Endothelial cell of umbilical vein (primary cell): ENCODE data around the gene CHST11. TPM values are rescaled to one million over a fixed set of nuclear protein-coding genes. Genes with fewer than 3 reads are reported as not detected.

Experiments used
- BruUV-seq: library from RNA; stranded (reverse); fragments of 400-500 nt; replicated peaks from 2 replicates; lab custom pipeline; 2021; lab: Mats Ljungman, UMichigan
- CTCF ChIA-PET: fragments of 300-600, 350-600 bp; sonication (Branson Sonifier 250); formaldehyde crosslinking; loops from one replicate; lab custom pipeline; 2021; ENCODE audit warnings: antibody characterized with exemption, inconsistent platforms; lab: Charles Lee
- POLR2A ChIA-PET: fragments of 300-600, 350-600 bp; sonication (Branson Sonifier 250); formaldehyde crosslinking; loops from one replicate; lab custom pipeline; 2021; ENCODE audit warnings: antibody characterized with exemption, inconsistent platforms; lab: Charles Lee
- DNase-seq: peaks from one replicate; pipeline ENCODE4 v3.0.0-alpha.2; 2011; ENCODE audit warnings: low read depth, low spot score
- FAIRE-seq: peaks from 2 replicates; lab custom pipeline; 2011; peaks lifted over from hg19 to GRCh38; lab: Jason Lieb, UNC
- H2AFZ ChIP-seq: 2 replicates; pipeline ENCODE4 v1.6.0; 2012; ENCODE audit warnings: low read depth, low read length, control low read depth, inconsistent platforms
- H3K27ac ChIP-seq: 2 replicates; pipeline ENCODE4 v1.5.1; 2011; ENCODE audit warnings: low read depth, mild to moderate bottlenecking, control low read depth, low read length, moderate library complexity; ENCODE audit not compliant: insufficient read depth
- H3K27me3 ChIP-seq, 2 experiments: 2 replicates each; pipeline versions ENCODE4 v1.6.0 to v1.6.1; 2011; ENCODE audit warnings: low read length in 2 of 2, mixed read lengths in 1 of 2; ENCODE audit not compliant: control insufficient read depth in 2 of 2, insufficient read depth in 2 of 2
- H3K36me3 ChIP-seq, 2 experiments: 2 replicates in 1 of 2; 3 replicates in 1 of 2; pipeline ENCODE4 v1.5.1; 2011; ENCODE audit warnings: low read length in 2 of 2, mild to moderate bottlenecking in 1 of 2, moderate library complexity in 1 of 2; ENCODE audit not compliant: control insufficient read depth in 2 of 2, insufficient read depth in 2 of 2; ENCODE audit errors: extremely low read depth in 1 of 2
- H3K4me1 ChIP-seq: 3 replicates; pipeline ENCODE4 v1.5.1; 2011; ENCODE audit warnings: mild to moderate bottlenecking, low read length; ENCODE audit not compliant: control insufficient read depth, insufficient read depth; ENCODE audit errors: extremely low read depth
- H3K4me2 ChIP-seq: 2 replicates; pipeline ENCODE4 v1.6.1; 2011; ENCODE audit warnings: low read length, control low read depth, mixed read lengths; ENCODE audit not compliant: insufficient read depth
- H3K4me3 ChIP-seq, 3 experiments: fragments of 200-600 bp in 1 of 3; sonication (generic), shearing (Covaris generic) in 1 of 3; replicated peaks in 1 of 3; 2 replicates each; pipeline ENCODE4 v1.5.1; 2011 to 2016; ENCODE audit warnings: control low read depth in 3 of 3, low read length in 3 of 3, mild to moderate bottlenecking in 2 of 3, inconsistent platforms in 1 of 3, low read depth in 1 of 3, moderate library complexity in 1 of 3; ENCODE audit not compliant: insufficient read depth in 1 of 3
- H3K79me2 ChIP-seq: 2 replicates; pipeline ENCODE4 v1.6.0; 2012; ENCODE audit warnings: low read length, inconsistent platforms; ENCODE audit not compliant: control insufficient read depth, insufficient read depth
- H3K9ac ChIP-seq: replicated peaks from 2 replicates; pipeline ENCODE3; 2011; ENCODE audit warnings: low read length, control low read depth; ENCODE audit not compliant: insufficient read depth; ENCODE audit errors: extremely low read depth
- H3K9me1 ChIP-seq: replicated peaks from 3 replicates; pipeline ENCODE4 v1.6.0; 2011; ENCODE audit warnings: mild to moderate bottlenecking, low read length; ENCODE audit not compliant: control insufficient read depth, insufficient read depth; ENCODE audit errors: extremely low read depth
- H3K9me3 ChIP-seq: replicated peaks from 2 replicates; pipeline ENCODE4 v1.5.1; 2012; ENCODE audit warnings: low read length, inconsistent platforms; ENCODE audit not compliant: control insufficient read depth, insufficient read depth
- H4K20me1 ChIP-seq: replicated peaks from 2 replicates; pipeline ENCODE3; 2011; ENCODE audit warnings: mild to moderate bottlenecking, low read length; ENCODE audit not compliant: control insufficient read depth, insufficient read depth; ENCODE audit errors: extremely low read depth
- CTCF ChIP-seq, 2 donors: IDR thresholded peaks; 1 replicate in 1 of 2; 2 replicates in 1 of 2; pipeline ENCODE4 v1.5.1; 2011; ENCODE audit warnings: low read length in 2 of 2, mild to moderate bottlenecking in 2 of 2, moderate library complexity in 2 of 2, control low read depth in 1 of 2, inconsistent platforms in 1 of 2, low read depth in 1 of 2; ENCODE audit not compliant: insufficient read depth in 1 of 2; ENCODE audit errors: extremely low read depth in 1 of 2
- EZH2 ChIP-seq: IDR thresholded peaks from 2 replicates; pipeline ENCODE4 v1.6.1; 2012; ENCODE audit warnings: borderline replicate concordance, low read depth, mild to moderate bottlenecking, moderate library complexity, low read length, inconsistent platforms; ENCODE audit not compliant: severe bottlenecking
- FOS ChIP-seq: IDR thresholded peaks from 2 replicates; pipeline ENCODE4 v1.6.1; 2011; ENCODE audit warnings: mild to moderate bottlenecking, low read length, moderate library complexity, borderline replicate concordance; ENCODE audit not compliant: insufficient read depth
- GATA2 ChIP-seq: IDR thresholded peaks from 2 replicates; pipeline ENCODE4 v1.7.0; 2011; ENCODE audit warnings: low read depth, mild to moderate bottlenecking, moderate library complexity, mixed read lengths, low read length; ENCODE audit not compliant: insufficient read length, insufficient read depth
- JUN ChIP-seq: IDR thresholded peaks from 2 replicates; pipeline ENCODE4 v1.6.1; 2011; ENCODE audit warnings: borderline replicate concordance, low read depth; ENCODE audit not compliant: insufficient read length, insufficient read depth
- MYC ChIP-seq: IDR thresholded peaks from one replicate; pipeline ENCODE4 v1.6.1; 2011; ENCODE audit warnings: mild to moderate bottlenecking, low read depth, low read length
- POLR2A ChIP-seq: IDR thresholded peaks from 2 replicates; pipeline ENCODE4 v1.6.1; 2012; ENCODE audit warnings: low read depth, mild to moderate bottlenecking, control low read depth, low read length
- POLR2AphosphoS5 ChIP-seq: IDR thresholded peaks from 2 replicates; pipeline ENCODE4 v1.6.1; 2012; ENCODE audit warnings: low read depth, mild to moderate bottlenecking, control low read depth, low read length, moderate library complexity; ENCODE audit not compliant: insufficient read depth
- dilution Hi-C: fragments of 300-500 bp; cut with MboI; formaldehyde crosslinking; loops from one replicate; pipeline ENCODE4 v1.15.0; 2019; ENCODE audit warnings: low sequenced_read_pairs; ENCODE audit not compliant: extremely low pct_ligation_motif_present
- intact Hi-C: fragments of 100-400 bp; cut with micrococcal nuclease; formaldehyde crosslinking; loops from one replicate; pipeline ENCODE4 v1.10.0; 2022
- polyA plus RNA-seq, 4 experiments: library from polyadenylated mRNA; depleted of rRNA in 3 of 4; stranded (reverse) in 3 of 4; unstranded in 1 of 4; fragments of >200 nt; gene quantifications; 2 replicates each; pipeline versions ENCODE4 v1.2.1 to v1.2.3, GENCODE V29; 2011 to 2012; ENCODE audit warnings: missing spikeins in 1 of 4
- total RNA-seq: library from RNA; stranded (reverse); gene quantifications from 2 replicates; pipeline ENCODE4 v1.2.3, GENCODE V29; 2021
- TF ChIP-seq, protein P1 (sequence below): IDR thresholded peaks from 2 replicates; pipeline ENCODE4 v1.6.1; 2011; ENCODE audit not compliant: insufficient read depth, insufficient read length

Gene CHST11
- total and polyA plus RNA-seq, 2 donors (not counting 3 experiments of a cell fraction or from before 2014, with no cell fraction given), result 19.7 to 20.9 TPM

- Histone ChIP-seq H3K36me3 (no peaks in the 10 kb centered on the region), H2AFZ (no peak overlapping the region), H3K79me2 (no peaks in the 10 kb centered on the region), H3K4me1 (no peaks in the 10 kb centered on the region), H4K20me1 (peaks cover 2% of the 10 kb centered on the region), H3K4me3 (no peak overlapping the region), H3K27ac (no peak overlapping the region), H3K9me3 (no peaks in the 10 kb centered on the region), H3K4me2 (no peak overlapping the region), H3K27me3 (no peaks in the 10 kb centered on the region), H3K9me1 (no peaks in the 10 kb centered on the region), H3K9ac (no peak overlapping the region)
- FAIRE-seq (no peak), DNase-seq (no peak)
- CTCF ChIA-PET, result interaction anchor here (0.8 to 1.2 kb wide), 2 partner anchors 9 to 148 kb away, joined by 3 to 4 read pairs; no protein-coding TSS in a partner anchor
- POLR2A ChIA-PET, result no interaction called here
- TF ChIP-seq JUN, result no peak
- TF ChIP-seq GATA2, result no peak
- no peak for TF ChIP-seq POLR2A
- no peak for TF ChIP-seq POLR2AphosphoS5
- no peak for TF ChIP-seq FOS
- TF ChIP-seq EZH2, result no peak
- no peak for TF ChIP-seq CTCF (IDR thresholded peaks at IDR 0.05; ENCODE audit: extremely low read depth in 1 of 2, insufficient read depth in 1 of 2, low read depth in 1 of 2, low read length in 2 of 2)
- TF ChIP-seq, protein P1, sequence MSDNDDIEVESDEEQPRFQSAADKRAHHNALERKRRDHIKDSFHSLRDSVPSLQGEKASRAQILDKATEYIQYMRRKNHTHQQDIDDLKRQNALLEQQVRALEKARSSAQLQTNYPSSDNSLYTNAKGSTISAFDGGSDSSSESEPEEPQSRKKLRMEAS, result no peak
- no peak for TF ChIP-seq MYC
- dilution Hi-C loops, result no loop called here
- intact Hi-C loops, result no loop called here
- no TSS peak for BruUV-seq
Measured at GRCh38 chr12:104643093-104643818, 186.5 kb downstream of the CHST11 start.
